Psoas muscle (tissue), 8 donors: ENCODE measurements around the gene SNCB. TPM values are rescaled to one million over a fixed set of nuclear protein-coding genes. Genes with fewer than 3 reads are reported as not detected.

ENCODE experiments used
- ATAC-seq, 4 donors: fragments of 200-7000 bp; cut with Tn5 transposase; one replicate each; pipeline ENCODE4 v1.9.1; 2020; ENCODE audit warnings: moderate library complexity in 3 of 4, mild to moderate bottlenecking in 2 of 4
- DNase-seq, 2 donors: peaks; one replicate each; pipeline ENCODE4 v3.0.0-alpha.2; 2020
- H3K27ac ChIP-seq: fragments of 200-600 bp; one replicate; pipeline ENCODE4 v1.8.0; 2022
- H3K27me3 ChIP-seq, 3 donors: fragments of 200-600 bp in 1 of 3; one replicate each; pipeline versions ENCODE4 v1.6.1 to v1.8.0; 2013 to 2022; ENCODE audit warnings: low read length in 2 of 3, mild to moderate bottlenecking in 2 of 3, moderate library complexity in 1 of 3; ENCODE audit not compliant: insufficient read depth in 3 of 3
- H3K36me3 ChIP-seq, 2 donors: fragments of 200-600 bp in 1 of 2; one replicate each; pipeline versions ENCODE4 v1.6.1 to v1.8.0; 2013 to 2022; ENCODE audit warnings: low read depth in 1 of 2, mild to moderate bottlenecking in 1 of 2, moderate library complexity in 1 of 2; ENCODE audit not compliant: insufficient read depth in 1 of 2
- H3K4me1 ChIP-seq: fragments of 200-600 bp; one replicate; pipeline ENCODE4 v1.8.0; 2022
- H3K4me3 ChIP-seq: fragments of 200-600 bp; one replicate; pipeline ENCODE4 v1.8.0; 2022; ENCODE audit warnings: mild to moderate bottlenecking
- H3K9me3 ChIP-seq: fragments of 200-600 bp; one replicate; pipeline ENCODE4 v1.8.0; 2022
- CTCF ChIP-seq: fragments of 200-600 bp; IDR thresholded peaks from one replicate; pipeline ENCODE4 v1.8.0; 2022; ENCODE audit warnings: antibody characterized with exemption
- WGBS, 3 donors: extraction: QIAGEN DNeasy Blood & Tissue Kit; methylation state at CpG; one replicate each; pipeline versions ENCODE4 v1.1.6 to v1.1.7; 2013; 5-methylcytosine and 5-hydroxymethylcytosine counted together
- intact Hi-C, 2 donors: fragments of 100-400 bp; cut with DNase I; formaldehyde crosslinking; loops; one replicate each; pipeline versions ENCODE4 v1.11.0 to v1.14.2; 2022
- polyA plus RNA-seq, 3 donors: library from polyadenylated mRNA; stranded (reverse); fragments of 200-250 nt; gene quantifications; one replicate each; pipeline ENCODE4 v1.2.3, GENCODE V29; 2013
- total RNA-seq, 4 donors: library from RNA; stranded (reverse); fragmentation: NEBNext Ultra II Directional in 2 of 4; extraction: Animal tissue kit (Norgen Biotek cat#: 25700) in 2 of 4; gene quantifications; one replicate each; pipeline versions ENCODE4 v1.2.1 to v1.2.4, GENCODE V29; 2021 to 2023
- donor health status: healthy with polysubstance abuse.
- donor health status: DM: no; HTN: no; CAD: no; lungs with moderate emphysema.
- donor health status: Bipolar disorder and iron deficiency.
- donor health status: healthy.
- donor health status: DM: yes; HTN: yes; CAD: no.
- donor health status: DM: no; HTN: no; CAD: no.
- donor health status: DM: no; HTN: no; CAD: no.
- donor health status: DM: yes; HTN: yes; CAD: no.

SNCB gene
- total and polyA plus RNA-seq, 7 donors, result 0.32 to 1.2 (median 0.42) TPM

GRCh38 chr5:176608937-176609723 lies 21.2 kb downstream of the SNCB start:
- WGBS, 3 donors, result 27 to 42% (median 34%) methylated on average over 31 to 46 of the region's 46 CpGs
- no peak for TF ChIP-seq CTCF
- no peak for DNase-seq

GRCh38 chr5:176608142-176608705 lies 22.1 kb downstream of the SNCB start:
- no peaks in the 10 kb centered on the region for H3K9me3 ChIP-seq
- no peak overlapping the region for H3K4me3 ChIP-seq
- TF ChIP-seq CTCF, result no peak
- H3K27ac ChIP-seq, result no peak overlapping the region
- no peak for ATAC-seq
- H3K4me1 ChIP-seq, result no peaks in the 10 kb centered on the region
- intact Hi-C loops, result no loop called here
- no peak for DNase-seq
- H3K27me3 ChIP-seq, result peaks cover 0 to 40% (median 3%) of the 10 kb centered on the region in 3 donors
- 92 to 96% (median 96%) methylated on average over 4 of the region's 4 CpGs for WGBS, 3 donors
- no peaks in the 10 kb centered on the region for H3K36me3 ChIP-seq

More at GRCh38 chr5:176608937-176609723, 21.2 kb downstream of the SNCB start:
- Histone ChIP-seq H3K27ac (no peak overlapping the region), H3K4me1 (no peaks in the 10 kb centered on the region), H3K9me3 (no peaks in the 10 kb centered on the region), H3K36me3 (no peaks in the 10 kb centered on the region), H3K27me3 (peaks cover 0 to 38% (median 3%) of the 10 kb centered on the region in 3 donors), H3K4me3 (peak overlapping the region; percentile 67)
- intact Hi-C loops, result no loop called here
- peak in 1 of 4 donors; percentile 5 for ATAC-seq

GRCh38 chr5:176606875-176607274 lies 23.5 kb downstream of the SNCB start:
- ATAC-seq (no peak), DNase-seq (no peak)
- H3K36me3 ChIP-seq, result no peaks in the 10 kb centered on the region
- no peak for TF ChIP-seq CTCF
- H3K4me1 ChIP-seq, result no peaks in the 10 kb centered on the region
- H3K4me3 ChIP-seq, result no peak overlapping the region
- no peaks in the 10 kb centered on the region for H3K9me3 ChIP-seq
- peaks cover 0 to 35% (median 3%) of the 10 kb centered on the region in 3 donors for H3K27me3 ChIP-seq
- 79 to 85% (median 80%) methylated on average over 3 of the region's 3 CpGs for WGBS, 3 donors
- no peak overlapping the region for H3K27ac ChIP-seq
- intact Hi-C loops, result no loop called here

GRCh38 chr5:176606032-176606431 lies 24.3 kb downstream of the SNCB start:
- no peaks in the 10 kb centered on the region for H3K4me1 ChIP-seq
- ATAC-seq (no peak), DNase-seq (no peak)
- intact Hi-C loops, result no loop called here
- H3K27ac ChIP-seq, result no peak overlapping the region
- WGBS, 3 donors, result 37 to 64% (median 54%) methylated on average over 3 of the region's 3 CpGs
- H3K36me3 ChIP-seq, result no peaks in the 10 kb centered on the region
- peaks cover 0 to 29% (median 3%) of the 10 kb centered on the region in 3 donors for H3K27me3 ChIP-seq
- H3K9me3 ChIP-seq, result no peaks in the 10 kb centered on the region
- H3K4me3 ChIP-seq, result no peak overlapping the region
- no peak for TF ChIP-seq CTCF
